OCI-LY3 (cell line): Measurements from ENCODE around the gene FBH1.
"Not testable (repeated sequence)": the region's sequence is repeated elsewhere in the genome, so short reads cannot be mapped to it uniquely, and the experiment has no call there.

Source experiments
- H2AFZ ChIP-seq: fragments of 200-600, 300-600 bp; shearing (Covaris generic); 2 replicates; pipeline ENCODE4 v1.6.0; 2014; ENCODE audit warnings: antibody characterized with exemption, low read depth, low read length
- H3K27ac ChIP-seq: fragments of 200-600, 300-600 bp; sonication (generic); 2 replicates; pipeline ENCODE4 v1.5.1; 2014; ENCODE audit warnings: mild to moderate bottlenecking, low read length, moderate library complexity, mixed read lengths
- H3K27me3 ChIP-seq: fragments of 200-600, 300-600 bp; sonication (generic); 2 replicates; pipeline ENCODE4 v1.6.1; 2014; ENCODE audit warnings: low read depth, low read length, mixed read lengths
- H3K36me3 ChIP-seq: fragments of 200-600, 300-600 bp; sonication (generic); replicated peaks from 2 replicates; pipeline ENCODE3; 2014; ENCODE audit warnings: low read depth, low read length, mixed read lengths
- H3K4me1 ChIP-seq: fragments of 300-600, 200-600 bp; sonication (generic); 2 replicates; pipeline ENCODE4 v1.6.1; 2014; ENCODE audit warnings: low read length, mixed read lengths
- H3K4me2 ChIP-seq: fragments of 200-600, 300-600 bp; sonication (generic); 2 replicates; pipeline ENCODE4 v1.6.1; 2014; ENCODE audit warnings: low read length, mixed read lengths
- H3K4me3 ChIP-seq: fragments of 300-600, 200-600 bp; sonication (generic); 2 replicates; pipeline ENCODE4 v1.5.1; 2014; ENCODE audit warnings: antibody characterized with exemption, mild to moderate bottlenecking, low read length, moderate library complexity
- H3K79me2 ChIP-seq: fragments of 300-600, 200-600 bp; shearing (Covaris generic); 2 replicates; pipeline ENCODE4 v1.6.1; 2014; ENCODE audit warnings: mild to moderate bottlenecking, low read length, mixed read lengths
- H3K9ac ChIP-seq: fragments of 300-600, 200-600 bp; shearing (Covaris generic); 2 replicates; pipeline ENCODE4 v1.6.0; 2014; ENCODE audit warnings: mild to moderate bottlenecking, low read length, moderate library complexity
- H3K9me3 ChIP-seq: fragments of 200-600, 300-600 bp; shearing (Covaris generic); 2 replicates; pipeline ENCODE4 v1.6.1; 2014; ENCODE audit warnings: low read length, mixed read lengths; ENCODE audit not compliant: insufficient read depth
- H4K20me1 ChIP-seq: fragments of 200-600, 300-600 bp; sonication (generic); 2 replicates; pipeline ENCODE4 v1.6.1; 2016; ENCODE audit warnings: low read length, mixed read lengths; ENCODE audit not compliant: insufficient read depth
- EZH2phosphoT487 ChIP-seq: fragments of 200-600 bp; shearing (Covaris generic); IDR thresholded peaks from 2 replicates; pipeline ENCODE4 v1.6.1; 2018; ENCODE audit warnings: antibody characterized with exemption, mixed run types, low read depth
- TF ChIP-seq, protein P1 (sequence below): fragments of 200-600, 300-600 bp; sonication (generic); IDR thresholded peaks from 2 replicates; pipeline ENCODE4 v1.5.1; 2014; ENCODE audit warnings: antibody characterized with exemption, low read length, low read depth

The FBH1 gene

DNA sequence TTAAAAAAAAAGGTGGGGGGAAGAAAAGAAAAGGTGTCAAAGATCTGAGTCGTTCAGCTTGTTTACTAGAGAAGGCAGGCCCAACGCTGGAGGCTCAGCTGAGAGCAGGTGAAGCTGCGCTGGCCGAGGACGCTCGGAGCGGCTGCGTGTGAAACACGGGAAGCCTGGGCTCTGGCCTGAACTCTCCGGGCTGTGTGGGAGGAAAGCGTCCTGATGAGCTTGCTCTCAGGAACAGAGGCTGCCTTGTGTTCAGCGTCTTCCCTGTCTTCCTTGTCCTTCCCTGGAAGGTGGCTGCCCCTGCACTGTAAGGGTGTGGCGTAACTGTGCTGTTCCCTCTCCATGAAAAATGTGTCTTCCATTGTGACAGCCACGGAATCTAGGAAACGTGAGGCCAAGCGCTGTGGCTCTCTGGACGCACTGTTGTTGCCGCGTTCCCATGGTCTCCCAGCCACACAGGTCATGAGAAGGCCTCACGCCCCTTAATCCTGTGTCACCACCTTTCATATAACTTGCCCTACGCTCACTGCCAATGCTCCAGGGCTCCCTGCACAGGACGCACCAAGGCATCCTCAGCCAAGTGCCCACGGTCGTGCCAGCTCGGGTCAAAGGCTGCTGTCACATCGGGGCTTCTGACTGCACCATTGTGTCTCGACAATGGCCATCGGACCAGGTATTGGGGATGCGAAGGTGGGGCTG is 71.5 kb downstream of the FBH1 start:
- Histone ChIP-seq H3K27me3 (no peaks in the 10 kb centered on the region), H3K79me2 (no peaks in the 10 kb centered on the region), H3K4me3 (no peak overlapping the region), H3K4me1 (no peaks in the 10 kb centered on the region), H3K27ac (no peak overlapping the region), H4K20me1 (no peaks in the 10 kb centered on the region), H3K36me3 (peaks cover 15% of the 10 kb centered on the region), H2AFZ (no peak overlapping the region), H3K9ac (no peak overlapping the region), H3K4me2 (no peak overlapping the region), H3K9me3 (no peaks in the 10 kb centered on the region)
- TF ChIP-seq, protein P1, sequence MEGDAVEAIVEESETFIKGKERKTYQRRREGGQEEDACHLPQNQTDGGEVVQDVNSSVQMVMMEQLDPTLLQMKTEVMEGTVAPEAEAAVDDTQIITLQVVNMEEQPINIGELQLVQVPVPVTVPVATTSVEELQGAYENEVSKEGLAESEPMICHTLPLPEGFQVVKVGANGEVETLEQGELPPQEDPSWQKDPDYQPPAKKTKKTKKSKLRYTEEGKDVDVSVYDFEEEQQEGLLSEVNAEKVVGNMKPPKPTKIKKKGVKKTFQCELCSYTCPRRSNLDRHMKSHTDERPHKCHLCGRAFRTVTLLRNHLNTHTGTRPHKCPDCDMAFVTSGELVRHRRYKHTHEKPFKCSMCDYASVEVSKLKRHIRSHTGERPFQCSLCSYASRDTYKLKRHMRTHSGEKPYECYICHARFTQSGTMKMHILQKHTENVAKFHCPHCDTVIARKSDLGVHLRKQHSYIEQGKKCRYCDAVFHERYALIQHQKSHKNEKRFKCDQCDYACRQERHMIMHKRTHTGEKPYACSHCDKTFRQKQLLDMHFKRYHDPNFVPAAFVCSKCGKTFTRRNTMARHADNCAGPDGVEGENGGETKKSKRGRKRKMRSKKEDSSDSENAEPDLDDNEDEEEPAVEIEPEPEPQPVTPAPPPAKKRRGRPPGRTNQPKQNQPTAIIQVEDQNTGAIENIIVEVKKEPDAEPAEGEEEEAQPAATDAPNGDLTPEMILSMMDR, result no peak
- TF ChIP-seq EZH2phosphoT487, result no peak

DNA sequence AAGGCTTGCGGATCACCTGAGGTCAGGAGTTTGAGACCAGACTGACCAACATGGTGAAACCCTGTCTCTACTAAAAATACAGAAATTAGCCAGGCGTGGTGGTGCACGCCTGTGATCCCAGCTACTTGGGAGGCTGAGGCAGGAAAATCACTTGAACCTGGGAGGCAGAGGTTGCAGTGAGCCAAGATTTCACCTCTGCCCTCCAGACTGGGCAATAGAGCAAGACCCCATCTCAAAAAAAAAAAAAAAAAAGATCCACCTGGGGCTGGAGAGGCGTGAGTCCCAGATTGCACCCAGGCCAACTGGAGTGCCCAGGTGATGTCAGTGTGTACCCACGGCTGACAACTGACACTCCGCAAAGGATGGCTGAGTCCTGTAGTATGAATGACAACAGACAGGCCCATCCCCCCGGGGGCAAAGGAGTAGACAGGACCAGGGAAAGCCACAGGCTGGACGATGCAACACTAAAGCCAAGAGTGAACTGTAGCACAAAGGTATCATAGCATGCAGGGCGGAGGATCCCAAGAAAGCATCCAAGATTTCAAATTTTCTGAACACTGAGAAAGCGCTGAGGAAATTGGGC is 72.4 kb downstream of the FBH1 start:
- H3K27me3 ChIP-seq, H3K27ac ChIP-seq, H4K20me1 ChIP-seq, H3K4me2 ChIP-seq, H3K4me3 ChIP-seq, H3K79me2 ChIP-seq, H3K9ac ChIP-seq, H2AFZ ChIP-seq, H3K4me1 ChIP-seq, H3K9me3 ChIP-seq: not testable (repeated sequence)
- H3K36me3 ChIP-seq, result peaks cover 13% of the 10 kb centered on the region

DNA sequence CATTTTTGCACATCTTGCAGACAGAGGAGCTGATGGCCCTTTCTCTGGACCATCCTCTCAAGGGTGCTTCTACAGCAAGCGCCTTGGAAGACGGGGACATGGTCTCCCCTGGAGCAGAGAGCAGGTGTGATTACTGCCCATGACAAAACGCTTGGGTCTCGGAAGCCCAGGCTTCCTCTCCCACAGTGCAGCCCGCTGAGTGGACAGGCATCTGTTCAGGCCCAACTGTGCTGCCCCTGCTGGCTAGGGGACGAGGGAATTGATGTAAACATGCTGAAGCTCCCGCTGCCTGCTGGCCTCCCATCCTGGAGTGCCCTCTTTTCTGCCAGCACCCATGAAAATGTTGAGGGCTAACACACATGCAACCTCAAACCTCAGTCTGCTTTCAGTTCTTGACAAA is 73.0 kb downstream of the FBH1 start:
- Histone ChIP-seq H2AFZ (no peak overlapping the region), H3K27ac (no peak overlapping the region), H3K36me3 (peaks cover 13% of the 10 kb centered on the region), H3K27me3 (no peaks in the 10 kb centered on the region), H3K4me3 (no peak overlapping the region), H3K79me2 (no peaks in the 10 kb centered on the region), H3K9me3 (no peaks in the 10 kb centered on the region), H3K9ac (no peak overlapping the region), H3K4me1 (no peaks in the 10 kb centered on the region), H4K20me1 (no peaks in the 10 kb centered on the region), H3K4me2 (no peak overlapping the region)
- no peak for TF ChIP-seq EZH2phosphoT487
- TF ChIP-seq, protein P1, result no peak

DNA sequence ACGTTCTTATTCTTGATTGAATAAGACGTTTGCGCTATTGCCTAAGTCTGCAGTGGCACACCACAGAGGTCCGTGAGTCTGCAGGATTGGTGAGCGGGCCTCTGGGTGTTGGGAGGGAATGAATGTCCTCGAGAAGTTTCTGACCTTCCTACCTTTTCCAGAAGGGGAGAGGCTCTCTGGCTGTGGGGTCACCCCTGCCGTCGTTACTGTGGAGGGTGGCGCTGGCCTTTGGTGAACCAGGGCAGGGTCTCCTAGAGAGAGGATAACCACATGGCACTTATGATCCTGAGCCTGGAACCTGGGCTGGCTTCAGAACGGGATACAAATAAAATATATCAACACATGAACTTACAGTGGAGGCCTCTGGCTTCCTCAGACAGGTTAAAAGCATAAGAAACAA is 73.5 kb downstream of the FBH1 start:
- Histone ChIP-seq H3K79me2 (peaks cover 4% of the 10 kb centered on the region), H3K27me3 (no peaks in the 10 kb centered on the region), H3K4me3 (no peak overlapping the region), H2AFZ (no peak overlapping the region), H3K4me2 (no peak overlapping the region), H3K36me3 (peaks cover 13% of the 10 kb centered on the region), H3K27ac (no peak overlapping the region), H4K20me1 (no peaks in the 10 kb centered on the region), H3K4me1 (no peaks in the 10 kb centered on the region), H3K9me3 (no peaks in the 10 kb centered on the region), H3K9ac (no peak overlapping the region)
- TF ChIP-seq, protein P1, result no peak
- TF ChIP-seq EZH2phosphoT487, result no peak
